GM18867 (cell line): Measurements from ENCODE around the gene MDP1.
A peak's percentile ranks its signal among the peaks of the same experiment; 100 is the strongest.
"Not testable (repeated sequence)": the region's sequence is repeated elsewhere in the genome, so short reads cannot be mapped to it uniquely, and the experiment has no call there.

ENCODE experiments used
- ATAC-seq: cut with Tn5 transposase; IDR thresholded peaks from one replicate; pipeline ENCODE4 v1.9.1; 2021; ENCODE audit warnings: mild to moderate bottlenecking, moderate library complexity; ENCODE audit not compliant: unreplicated experiment

MDP1 gene

DNA sequence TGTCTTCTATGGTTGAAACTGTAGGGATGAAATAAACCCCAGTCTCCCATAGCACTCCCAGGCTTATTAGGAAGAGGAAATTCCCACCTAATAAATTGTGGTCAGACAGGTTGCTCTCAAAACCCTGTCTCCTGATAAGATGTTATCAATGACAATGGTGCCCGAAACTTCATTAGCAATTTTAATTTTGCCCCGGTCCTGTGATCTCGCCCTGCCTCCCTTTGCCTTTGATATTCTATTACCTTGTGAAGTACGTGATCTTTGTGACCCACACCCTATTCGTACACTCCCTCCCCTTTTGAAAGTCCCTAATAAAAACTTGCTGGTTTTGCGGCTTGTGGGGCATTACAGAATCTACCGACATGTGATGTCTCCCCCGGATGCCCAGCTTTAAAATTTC lies 13.3 kb downstream of the MDP1 start:
- ATAC-seq, result not testable (repeated sequence)

GRCh38 chr14:24198814-24199524 lies 16.9 kb downstream of the MDP1 start:
- ATAC-seq, result no peak

DNA sequence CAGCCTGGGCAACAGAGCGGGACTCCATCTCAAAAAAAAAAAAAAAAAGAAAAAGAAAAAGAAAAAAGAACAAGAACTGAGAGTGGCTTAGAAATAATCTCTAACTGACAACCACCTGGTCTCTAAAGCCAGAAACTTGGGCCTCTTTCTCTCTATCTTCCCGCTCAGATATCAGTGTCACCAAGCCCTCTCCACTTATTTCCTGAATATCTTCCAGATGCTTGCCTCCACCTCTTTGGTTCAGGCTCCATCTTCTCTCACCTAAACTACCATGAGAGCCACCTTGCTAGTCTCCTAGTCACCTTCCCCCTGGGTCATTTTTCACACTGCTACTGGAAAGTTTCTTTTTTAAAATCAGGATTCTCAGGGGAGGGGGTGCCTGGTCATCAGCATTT lies 18.8 kb downstream of the MDP1 start:
- no peak for ATAC-seq

DNA sequence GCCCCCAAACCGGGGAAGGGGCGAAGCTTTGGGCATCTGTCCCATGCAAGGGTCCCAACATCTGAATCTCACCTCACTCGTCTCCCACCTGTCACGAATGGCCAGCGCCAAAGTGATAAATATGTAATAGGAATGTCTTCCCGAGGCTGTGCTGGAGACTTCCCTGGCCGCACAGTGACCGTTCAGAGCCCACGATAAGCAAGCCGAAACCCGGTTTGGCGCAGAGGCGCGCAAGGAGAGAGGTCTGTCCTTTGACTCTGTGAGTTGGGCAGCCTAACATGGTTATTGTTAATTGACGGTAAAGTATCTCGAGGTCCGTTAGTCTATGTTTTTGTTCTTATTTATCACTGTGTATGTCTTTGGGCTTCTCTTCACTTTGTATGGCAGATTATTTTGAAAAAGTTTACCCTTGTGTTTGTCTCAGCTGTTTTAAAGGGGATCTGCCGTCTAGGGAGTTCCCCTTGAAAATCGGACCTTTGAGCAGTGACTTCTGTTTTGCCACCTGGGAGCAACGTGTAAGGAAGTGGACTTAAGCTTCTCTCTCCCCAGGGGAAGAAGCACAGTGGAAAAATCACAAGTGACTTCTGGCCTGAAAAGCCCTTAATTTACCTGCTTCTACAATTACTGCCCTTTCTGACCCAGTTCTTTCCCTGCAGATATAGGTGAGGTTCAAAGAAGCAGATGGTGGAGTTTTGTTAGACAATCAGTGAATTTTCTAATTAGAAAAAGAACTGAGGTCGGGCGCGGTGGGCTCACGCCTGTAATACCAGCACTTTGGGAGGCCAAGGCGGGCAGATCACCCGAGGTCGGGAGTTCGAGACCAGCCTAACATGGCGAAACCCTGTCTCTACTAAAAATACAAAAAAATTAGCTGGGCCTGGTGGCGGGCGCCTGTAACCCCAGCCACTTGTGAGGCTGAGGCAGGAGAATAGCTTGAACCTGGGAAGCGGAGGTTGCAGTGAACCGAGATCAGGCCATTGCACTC lies 19.5 kb downstream of the MDP1 start:
- peak; percentile 24 for ATAC-seq

- ATAC-seq, result peak; percentile 81
Measured at GRCh38 chr14:24195186-24196070, 20.4 kb downstream of the MDP1 start, which contains the start of gene TM9SF1. Gene TM9SF1 (minus strand): TSS chr14:24195441. CDS start chr14:24195019, 422 bp downstream.

- ATAC-seq, result no peak
Measured at GRCh38 chr14:24194873-24195185, 21.0 kb downstream of the MDP1 start.

DNA sequence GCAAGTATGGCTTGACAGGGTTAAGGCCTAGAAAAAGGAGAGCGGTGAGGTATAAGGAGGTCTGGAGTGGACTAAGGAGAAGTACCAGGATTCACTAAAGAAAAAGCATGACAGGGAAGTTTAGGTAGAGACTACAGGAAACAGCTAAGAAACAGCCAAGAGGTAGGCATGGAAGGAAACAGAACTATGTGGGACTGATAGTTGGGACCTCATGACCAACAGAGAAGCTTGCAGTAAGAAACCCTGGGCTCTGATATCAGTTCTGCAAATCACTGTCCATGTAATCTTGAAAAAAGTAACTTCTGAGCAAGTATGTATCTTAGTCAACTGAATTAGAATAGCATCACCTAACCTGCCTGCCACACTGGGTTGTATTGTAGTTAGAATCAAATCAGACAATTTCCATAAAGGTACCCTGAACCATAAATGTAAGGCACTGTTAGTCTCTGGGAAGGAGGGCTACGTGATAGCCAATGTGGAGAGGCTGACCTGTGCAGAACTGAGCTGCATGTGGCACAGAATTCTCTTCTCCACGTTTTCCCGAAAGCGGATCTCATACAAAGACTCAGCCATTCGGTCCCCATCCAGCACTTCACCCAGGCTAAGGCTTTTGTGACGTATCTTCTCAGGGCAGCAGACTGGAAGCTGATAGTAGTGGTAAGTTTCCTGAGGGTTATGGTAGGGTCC lies 21.5 kb downstream of the MDP1 start:
- ATAC-seq, result no peak

GRCh38 chr14:24192933-24193332 lies 22.9 kb downstream of the MDP1 start:
- ATAC-seq, result no peak

GRCh38 chr14:24190416-24190815 lies 25.4 kb downstream of the MDP1 start:
- ATAC-seq, result no peak

GRCh38 chr14:24189460-24189859 lies 26.4 kb downstream of the MDP1 start:
- no peak for ATAC-seq

GRCh38 chr14:24189059-24189375 lies 26.8 kb downstream of the MDP1 start:
- no peak for ATAC-seq

DNA sequence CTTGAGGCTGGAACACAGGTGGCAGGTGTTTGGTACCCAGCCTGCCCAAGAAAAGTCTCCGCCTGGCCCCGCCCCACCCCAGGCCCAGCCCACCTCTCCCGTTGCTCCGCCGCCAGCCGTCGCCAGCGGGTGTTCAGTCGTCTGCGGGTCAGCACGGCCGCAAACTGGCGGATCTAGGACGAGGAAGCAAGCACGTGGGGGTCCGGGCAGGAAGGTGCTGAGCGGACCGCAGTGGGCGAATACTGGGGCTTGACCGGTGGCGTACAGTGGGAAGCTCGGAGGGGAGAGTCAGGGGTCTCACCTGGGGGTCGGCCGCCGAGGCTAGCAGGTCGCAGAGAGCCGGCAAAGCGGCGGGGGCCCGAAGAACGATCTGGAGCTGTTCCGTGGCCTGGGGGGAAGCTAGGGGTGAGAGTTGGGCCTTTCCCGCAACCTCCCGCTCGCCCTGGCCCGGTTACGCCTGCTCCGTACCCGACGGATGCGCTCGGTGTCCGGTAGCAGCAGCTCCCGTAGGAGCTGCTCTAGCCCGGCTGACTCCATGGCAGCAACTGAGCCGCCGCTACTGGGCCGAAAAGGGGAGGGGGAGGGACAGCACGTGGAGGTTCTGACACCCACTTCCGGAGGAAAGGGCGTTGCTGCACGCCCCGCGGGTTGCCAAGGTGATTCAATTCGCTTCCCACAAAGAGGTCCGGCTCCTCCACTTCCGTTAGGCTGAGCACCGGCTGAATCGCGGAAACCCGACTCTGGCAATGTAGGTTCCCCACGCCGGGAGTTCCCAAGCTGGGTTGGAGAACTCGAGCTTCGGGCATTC lies 27.4 kb downstream of the MDP1 start, which contains the start of gene IPO4:
Gene IPO4 (minus strand): TSS at position 566 of the 808 bp plus-strand sequence. CDS start 29 bp downstream, at position 537.
- peak; percentile 89 for ATAC-seq

- no peak for ATAC-seq
Measured at GRCh38 chr14:24187539-24187915, 28.3 kb downstream of the MDP1 start.

GRCh38 chr14:24186831-24187538 lies 28.9 kb downstream of the MDP1 start:
- no peak for ATAC-seq

DNA sequence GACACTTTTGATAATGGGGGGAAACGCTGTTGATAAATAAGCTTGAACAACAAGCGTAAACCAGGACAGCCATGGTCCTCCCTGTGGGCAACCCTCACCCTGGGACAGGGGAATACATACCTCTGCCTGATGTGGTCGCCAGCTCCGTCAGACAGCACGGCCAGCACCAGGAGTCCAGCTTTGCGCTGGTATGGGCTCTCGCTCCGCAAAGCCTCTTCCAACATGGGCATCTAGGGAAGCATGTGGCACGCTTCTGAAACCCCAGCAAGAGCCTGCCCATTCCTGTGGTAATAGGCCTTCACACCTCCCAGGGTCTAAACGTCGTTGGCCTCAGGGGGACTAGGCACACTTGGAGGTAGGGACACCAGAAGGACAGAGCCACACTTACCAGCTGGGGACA lies 30.1 kb downstream of the MDP1 start:
- ATAC-seq, result no peak

DNA sequence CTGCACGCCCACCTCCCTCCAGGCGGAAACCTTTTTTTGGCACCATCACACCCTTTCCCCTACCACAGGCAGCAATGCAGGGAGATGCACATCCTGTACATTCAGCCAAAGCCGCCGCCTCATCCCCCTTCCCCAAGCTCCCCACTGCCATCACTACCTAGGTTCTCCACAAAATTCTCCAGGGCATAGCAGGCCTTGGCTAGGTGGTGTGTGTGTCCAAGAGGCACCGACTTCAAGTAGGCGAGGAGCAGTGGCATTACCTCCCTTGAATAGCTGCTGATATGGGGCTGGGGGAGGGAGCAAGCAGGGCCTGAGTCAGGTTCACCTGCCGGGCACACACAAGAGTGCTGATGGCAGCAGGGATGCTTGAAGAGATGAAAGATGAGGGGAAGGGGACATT lies 30.8 kb downstream of the MDP1 start:
- no peak for ATAC-seq

DNA sequence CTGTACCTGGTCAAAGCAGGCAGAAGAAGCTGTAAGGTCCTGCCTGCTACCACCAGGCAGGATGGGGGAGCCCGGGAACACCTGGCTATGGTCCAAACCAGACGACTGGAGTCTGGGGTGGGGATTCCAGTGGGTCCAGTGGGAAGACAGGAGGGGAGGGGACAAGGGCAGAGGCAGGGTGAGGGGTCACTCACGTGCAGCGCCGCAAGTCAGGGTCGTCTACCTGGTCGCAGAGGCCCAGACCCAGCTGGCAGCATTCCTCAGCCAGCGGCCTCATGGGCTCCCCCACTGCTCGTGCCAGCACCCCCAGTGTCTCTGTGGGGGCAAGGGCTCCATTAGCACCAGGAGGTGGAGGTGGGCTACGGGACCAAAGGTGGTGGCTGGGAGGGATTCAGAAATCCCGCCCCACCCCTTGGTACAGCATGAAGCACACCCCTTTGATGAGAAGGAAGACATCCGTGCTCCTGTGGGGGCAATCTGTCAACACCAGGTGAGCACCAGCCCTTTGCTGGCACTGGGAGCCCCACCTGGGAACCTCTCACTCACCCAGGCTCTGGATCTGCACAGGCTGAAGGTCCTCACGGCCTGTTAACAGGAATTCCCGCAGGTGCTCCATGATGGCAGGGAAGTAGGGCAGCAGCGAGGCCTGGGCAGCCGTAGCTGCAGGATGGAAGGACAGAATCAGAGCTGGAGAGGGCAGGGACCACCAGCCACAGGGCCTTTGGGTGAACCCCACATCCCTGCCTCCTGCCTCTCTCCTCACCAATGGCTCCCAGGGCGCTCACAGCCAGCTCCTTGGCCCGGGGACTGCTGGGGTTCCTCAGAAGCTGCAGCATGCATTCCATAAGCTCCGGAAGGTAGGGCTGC lies 31.5 kb downstream of the MDP1 start:
- no peak for ATAC-seq

DNA sequence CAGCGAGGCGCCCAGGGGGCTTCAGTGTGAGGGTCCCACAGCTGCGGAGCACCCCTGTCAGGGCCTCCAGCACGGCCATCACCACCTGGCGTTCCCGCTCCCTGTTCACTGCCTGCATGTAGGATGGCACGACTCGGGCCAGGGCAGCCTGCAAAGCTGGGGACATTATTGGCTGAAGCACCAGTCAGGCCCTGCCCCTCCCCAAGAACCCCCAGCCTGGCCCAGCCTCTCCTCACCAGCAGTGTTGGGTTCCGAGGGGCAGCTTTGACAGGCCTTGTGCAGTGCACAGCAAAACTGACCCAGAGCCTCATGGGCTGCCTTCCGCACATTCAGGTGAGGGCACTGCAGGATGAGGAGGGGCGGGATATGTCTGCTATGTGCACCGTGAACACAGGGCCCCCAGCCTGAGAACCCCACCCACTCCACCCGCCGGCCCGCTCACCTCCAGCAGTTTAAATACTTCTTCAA lies 32.8 kb downstream of the MDP1 start:
- ATAC-seq, result no peak
